HepG2 (cell line): ENCODE data around the gene ARMH2. TPM values are rescaled to one million over a fixed set of nuclear protein-coding genes. Genes with fewer than 3 reads are reported as not detected.

Source experiments
- ATAC-seq: fragments of 200-7000 bp; cut with Tn5 transposase; 3 replicates; pipeline ENCODE4 v1.9.1; 2020; ENCODE audit warnings: mild to moderate bottlenecking, moderate library complexity
- BruUV-seq: library from RNA; stranded (reverse); fragments of 400-500 nt; replicated peaks from 2 replicates; lab custom pipeline; 2021; lab: Mats Ljungman, UMichigan
- CTCF ChIA-PET: fragments of 300-600 bp; formaldehyde crosslinking; extraction: SDS; loops from one replicate; lab custom pipeline; 2021; ENCODE audit warnings: low total read pairs, inconsistent platforms, low intra/inter-chr PET ratio; lab: Yijun Ruan, JAX
- POLR2A ChIA-PET: fragments of 350-600 bp; sonication (Branson Sonifier 250); formaldehyde crosslinking; loops from one replicate; lab custom pipeline; 2020; ENCODE audit warnings: antibody characterized with exemption, inconsistent platforms; lab: Yijun Ruan, JAX
- DNase-seq: peaks from one replicate; pipeline ENCODE4 v3.0.0-alpha.2; 2015; ENCODE audit warnings: low spot score
- FAIRE-seq: peaks from 3 replicates; lab custom pipeline; 2011; peaks lifted over from hg19 to GRCh38; lab: Jason Lieb, UNC
- H2AFZ ChIP-seq: one replicate; pipeline ENCODE4 v1.6.1; 2011; ENCODE audit warnings: low read length, inconsistent platforms
- H3K27ac ChIP-seq: fragments of 300-600 bp; 3 replicates; pipeline ENCODE4 v1.8.0; 2011; ENCODE audit warnings: mixed run types, mild to moderate bottlenecking, mixed read lengths, low read length, inconsistent platforms; ENCODE audit not compliant: insufficient read depth; ENCODE audit errors: extremely low read length
- H3K27me3 ChIP-seq, 2 experiments: fragments of 200-600 bp in 1 of 2; 2 replicates in 1 of 2; 3 replicates in 1 of 2; pipeline versions ENCODE4 v1.6.0 to v1.8.0; 2011; ENCODE audit warnings: low read length in 2 of 2, mild to moderate bottlenecking in 2 of 2, moderate library complexity in 2 of 2, inconsistent platforms in 1 of 2; ENCODE audit not compliant: insufficient read depth in 2 of 2, control insufficient read depth in 1 of 2
- H3K36me3 ChIP-seq, 2 experiments: fragments of 200-600 bp in 1 of 2; replicated peaks in 1 of 2; 2 replicates in 1 of 2; 3 replicates in 1 of 2; pipeline versions ENCODE4 v1.5.1 to v1.8.0; 2011; ENCODE audit warnings: low read length in 2 of 2, inconsistent platforms in 1 of 2; ENCODE audit not compliant: insufficient read depth in 2 of 2, control insufficient read depth in 1 of 2
- H3K4me1 ChIP-seq: 2 replicates; pipeline ENCODE4 v1.5.1; 2012; ENCODE audit warnings: low read length, inconsistent platforms; ENCODE audit not compliant: insufficient read depth
- H3K4me2 ChIP-seq: 2 replicates; pipeline ENCODE4 v1.6.0; 2011; ENCODE audit warnings: low read depth, low read length, inconsistent platforms
- H3K4me3 ChIP-seq, 3 experiments: fragments of 200-600 bp in 1 of 3; sonication (generic), shearing (Covaris generic) in 1 of 3; replicated peaks in 1 of 3; 2 replicates each; pipeline ENCODE4 v1.5.1; 2011 to 2016; ENCODE audit warnings: low read length in 3 of 3, inconsistent platforms in 2 of 3, low read depth in 2 of 3, mild to moderate bottlenecking in 2 of 3, control low read depth in 1 of 3, mixed read lengths in 1 of 3; ENCODE audit not compliant: insufficient read depth in 1 of 3
- H3K79me2 ChIP-seq: one replicate; pipeline ENCODE4 v1.6.1; 2011; ENCODE audit warnings: low read length, inconsistent platforms; ENCODE audit not compliant: insufficient read depth
- H3K9ac ChIP-seq: 2 replicates; pipeline ENCODE4 v1.6.0; 2011; ENCODE audit warnings: mild to moderate bottlenecking, low read depth, low read length, inconsistent platforms; ENCODE audit not compliant: insufficient read depth
- H3K9me3 ChIP-seq: 2 replicates; pipeline ENCODE4 v1.5.1; 2012; ENCODE audit warnings: mild to moderate bottlenecking, low read length
- H4K20me1 ChIP-seq: 2 replicates; pipeline ENCODE4 v1.6.0; 2011; ENCODE audit warnings: inconsistent platforms, mild to moderate bottlenecking, low read length, moderate library complexity; ENCODE audit not compliant: insufficient read depth
- EP300 ChIP-seq, 3 experiments: sonication (generic) in 1 of 3; formaldehyde crosslinking in 1 of 3; IDR thresholded peaks; 2 replicates each; pipeline versions ENCODE4 v1.5.1 to v1.6.1; 2011 to 2020; ENCODE audit warnings: low read depth in 2 of 3, low read length in 2 of 3, borderline replicate concordance in 1 of 3, improper control_type of control experiment in 1 of 3, mild to moderate bottlenecking in 1 of 3, missing genetic modification reagents in 1 of 3, moderate library complexity in 1 of 3
- GABPA ChIP-seq, 2 experiments: IDR thresholded peaks; 2 replicates each; pipeline ENCODE4 v1.6.1; 2011 to 2016; ENCODE audit warnings: low read depth in 2 of 2, low read length in 1 of 2, missing biosample characterization in 1 of 2, missing genetic modification characterization in 1 of 2
- GMEB1 ChIP-seq: sonication (generic); formaldehyde crosslinking; IDR thresholded peaks from 2 replicates; pipeline ENCODE4 v1.5.1; 2020; ENCODE audit warnings: missing genetic modification reagents, mild to moderate bottlenecking, borderline replicate concordance
- GPN1 ChIP-seq: sonication (generic); formaldehyde crosslinking; IDR thresholded peaks from 2 replicates; pipeline ENCODE4 v1.5.1; 2020; ENCODE audit warnings: missing genetic modification reagents, borderline replicate concordance
- HNF4A ChIP-seq: sonication (generic); formaldehyde crosslinking; IDR thresholded peaks from 2 replicates; pipeline ENCODE4 v1.4.0; 2020; ENCODE audit warnings: missing genetic modification reagents
- KMT2A ChIP-seq: sonication (generic); formaldehyde crosslinking; IDR thresholded peaks from 2 replicates; pipeline ENCODE4 v1.4.0; 2020; ENCODE audit warnings: missing genetic modification reagents
- MAFF ChIP-seq: IDR thresholded peaks from 2 replicates; pipeline ENCODE4 v1.6.1; 2011; ENCODE audit warnings: low read depth, low read length, improper control_type of control experiment
- MED8 ChIP-seq: sonication (generic); formaldehyde crosslinking; IDR thresholded peaks from 2 replicates; pipeline ENCODE4 v1.8.1; 2023; ENCODE audit warnings: mild to moderate bottlenecking, missing genetic modification reagents; ENCODE audit not compliant: insufficient replicate concordance
- MIXL1 ChIP-seq: IDR thresholded peaks from 2 replicates; pipeline ENCODE4 v1.6.1; 2016
- PAXIP1 ChIP-seq: sonication (generic); formaldehyde crosslinking; conservative IDR thresholded peaks from 2 replicates; pipeline ENCODE4 v1.4.0; 2020; ENCODE audit warnings: mild to moderate bottlenecking, missing genetic modification reagents, moderate library complexity
- REPIN1 ChIP-seq: sonication (generic); formaldehyde crosslinking; IDR thresholded peaks from 2 replicates; pipeline ENCODE4 v1.8.0; 2022; ENCODE audit warnings: missing genetic modification reagents, low read depth, mild to moderate bottlenecking, borderline replicate concordance
- SP140L ChIP-seq: sonication (generic); formaldehyde crosslinking; IDR thresholded peaks from 2 replicates; pipeline ENCODE4 v1.4.0; 2020; ENCODE audit warnings: missing genetic modification reagents, borderline replicate concordance
- ZNF629 ChIP-seq: sonication (generic); formaldehyde crosslinking; conservative IDR thresholded peaks from 2 replicates; pipeline ENCODE4 v1.5.0; 2020; ENCODE audit warnings: missing genetic modification reagents
- ZNF672 ChIP-seq: sonication (generic); formaldehyde crosslinking; IDR thresholded peaks from 2 replicates; pipeline ENCODE4 v1.8.1; 2022; ENCODE audit warnings: missing genetic modification reagents
- ZNF841 ChIP-seq: sonication (generic); formaldehyde crosslinking; IDR thresholded peaks from 2 replicates; pipeline ENCODE4 v1.8.1; 2023; ENCODE audit warnings: missing genetic modification reagents, borderline replicate concordance
- WGBS: methylation state at CpG from one replicate; pipeline ENCODE4 v1.1.6; 2017; ENCODE audit warnings: low lambda C conversion rate; 5-methylcytosine and 5-hydroxymethylcytosine counted together
- in situ Hi-C: cut with HindIII; loops from 2 replicates; pipeline ENCODE4 v1.10.0; 2017; ENCODE audit warnings: low pct_unique_long_range_greater_than_20kb; ENCODE audit not compliant: extremely low pct_ligation_motif_present
- intact Hi-C: fragments of 100-400 bp; cut with micrococcal nuclease; formaldehyde crosslinking; loops from one replicate; pipeline ENCODE4 v1.10.0; 2022; ENCODE audit not compliant: unreplicated experiment
- polyA plus RNA-seq, 8 experiments: library from polyadenylated mRNA; depleted of rRNA in 3 of 8; stranded (reverse) in 7 of 8; unstranded in 1 of 8; fragments of >200 nt; fragmentation: Illumina TruSeq in 4 of 8; extraction: Trizol in 4 of 8; gene quantifications; 2 replicates each; pipeline versions ENCODE4 v1.2.1 to v1.2.3, GENCODE V29; 2011 to 2016; ENCODE audit warnings: low read depth in 4 of 8, missing spikeins in 1 of 8, mixed read lengths in 1 of 8; ENCODE audit not compliant: insufficient read depth in 1 of 8
- total RNA-seq, 5 experiments: library from RNA; depleted of rRNA; stranded (reverse); fragments of >200 nt; fragmentation: Illumina TruSeq; extraction: Trizol; gene quantifications; 2 replicates each; pipeline ENCODE4 v1.2.3, GENCODE V29; 2016; ENCODE audit warnings: low read depth in 1 of 5
- TF ChIP-seq, protein P1 (sequence below): sonication (generic); formaldehyde crosslinking; IDR thresholded peaks from 2 replicates; pipeline ENCODE4 v1.5.0; 2020; ENCODE audit warnings: mild to moderate bottlenecking, low read depth, missing genetic modification reagents, borderline replicate concordance
- TF ChIP-seq, protein P2 (sequence below): sonication (generic); formaldehyde crosslinking; IDR thresholded peaks from 2 replicates; pipeline ENCODE4 v1.4.0; 2020; ENCODE audit warnings: missing genetic modification reagents, borderline replicate concordance

ARMH2 gene
- total and polyA plus RNA-seq, 2 of the 13 experiments (the other 11 are each of a cell fraction or from before 2014, with no cell fraction given): not detected

DNA sequence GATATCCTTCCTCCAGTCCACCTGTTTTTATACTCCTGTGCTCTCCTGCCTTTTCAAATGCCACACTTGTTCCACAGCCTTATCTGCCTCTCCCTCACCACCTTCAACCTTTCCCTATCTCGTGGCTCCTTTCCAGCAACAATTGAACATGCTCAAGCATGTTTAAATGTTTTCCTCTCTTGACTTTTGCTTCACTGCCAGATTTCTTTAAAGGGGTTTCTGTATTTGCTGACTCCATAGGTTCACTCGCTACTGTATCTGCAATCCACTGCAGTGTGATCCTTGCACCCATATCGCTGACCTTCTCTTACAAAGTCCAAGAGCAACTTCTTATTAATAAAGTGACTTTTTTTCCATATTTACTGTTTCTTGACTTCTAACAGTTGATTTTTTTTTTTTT is 35.1 kb downstream of the ARMH2 start:
- ATAC-seq (peak; percentile 15; the same call in 2 of the 3 replicates), FAIRE-seq (peak; percentile 72), DNase-seq (no peak)
- in situ Hi-C loops (no loop called here), intact Hi-C loops (no loop called here)
- ChIA-PET CTCF (no interaction called here), POLR2A (interaction anchor here (1.4 kb wide), 1 partner anchor 8 kb away, joined by 5 read pairs; no protein-coding TSS in a partner anchor)
- H2AFZ ChIP-seq: peak overlapping the region; percentile 65
- no peaks in the 10 kb centered on the region for H3K27me3 ChIP-seq
- H3K4me1 ChIP-seq: peaks cover 31% of the 10 kb centered on the region
- no peaks in the 10 kb centered on the region for H3K9me3 ChIP-seq
- no peaks in the 10 kb centered on the region for H3K79me2 ChIP-seq
- H3K4me2 ChIP-seq: peak overlapping the region; percentile 57
- H3K27ac ChIP-seq: peak overlapping the region; percentile 50
- no peaks in the 10 kb centered on the region for H3K36me3 ChIP-seq
- no peak overlapping the region for H3K4me3 ChIP-seq
- no peaks in the 10 kb centered on the region for H4K20me1 ChIP-seq
- BruUV-seq: no TSS peak
- peak overlapping the region; percentile 6; the same call in 1 of the 2 replicates for H3K9ac ChIP-seq
- 9% methylated on average over 3 of the region's 3 CpGs for WGBS
- TF ChIP-seq GPN1 (no peak), ZNF629 (peak; percentile 57; the same call in 1 of the 2 replicates), EP300 (IDR thresholded peaks at IDR 0.05; ENCODE audit: low read depth in 2 of 2, low read length in 2 of 2) (peak in 1 of 2 experiments; percentile 38; a peak in 1 of 4 replicates), EP300 (CRISPR knock-in tag; IDR thresholded peaks at IDR 0.05; ENCODE audit: borderline replicate concordance) (no peak), MIXL1 (CRISPR knock-in tag) (0 out of 2 replicates have a peak, but pooled peaks have one; percentile 14), SP140L (CRISPR knock-in tag) (no peak), GABPA (IDR thresholded peaks at IDR 0.05; ENCODE audit: low read depth, low read length) (no peak), GABPA (CRISPR knock-in tag; IDR thresholded peaks at IDR 0.05; ENCODE audit: low read depth) (no peak), MAFF (peak; percentile 53; the same call in 1 of the 2 replicates), HNF4A (CRISPR knock-in tag) (peak; percentile 61; the same call in 1 of the 2 replicates), REPIN1 (CRISPR knock-in tag) (0 out of 2 replicates have a peak, but pooled peaks have one; percentile 26), ZNF672 (CRISPR knock-in tag) (no peak), PAXIP1 (peak; percentile 36), GMEB1 (CRISPR knock-in tag) (peak; percentile 20; the same call in 1 of the 2 replicates), KMT2A (CRISPR knock-in tag) (no peak), ZNF841 (no peak), MED8 (CRISPR knock-in tag) (peak; percentile 27)
- TF ChIP-seq, protein P1, sequence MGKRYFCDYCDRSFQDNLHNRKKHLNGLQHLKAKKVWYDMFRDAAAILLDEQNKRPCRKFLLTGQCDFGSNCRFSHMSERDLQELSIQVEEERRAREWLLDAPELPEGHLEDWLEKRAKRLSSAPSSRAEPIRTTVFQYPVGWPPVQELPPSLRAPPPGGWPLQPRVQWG: no peak
- TF ChIP-seq, protein P2, sequence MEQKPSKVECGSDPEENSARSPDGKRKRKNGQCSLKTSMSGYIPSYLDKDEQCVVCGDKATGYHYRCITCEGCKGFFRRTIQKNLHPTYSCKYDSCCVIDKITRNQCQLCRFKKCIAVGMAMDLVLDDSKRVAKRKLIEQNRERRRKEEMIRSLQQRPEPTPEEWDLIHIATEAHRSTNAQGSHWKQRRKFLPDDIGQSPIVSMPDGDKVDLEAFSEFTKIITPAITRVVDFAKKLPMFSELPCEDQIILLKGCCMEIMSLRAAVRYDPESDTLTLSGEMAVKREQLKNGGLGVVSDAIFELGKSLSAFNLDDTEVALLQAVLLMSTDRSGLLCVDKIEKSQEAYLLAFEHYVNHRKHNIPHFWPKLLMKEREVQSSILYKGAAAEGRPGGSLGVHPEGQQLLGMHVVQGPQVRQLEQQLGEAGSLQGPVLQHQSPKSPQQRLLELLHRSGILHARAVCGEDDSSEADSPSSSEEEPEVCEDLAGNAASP: no peak
